Measurements from ENCODE around the gene AP2A2.

- TF ChIP-seq CTCF (IDR thresholded peaks at IDR 0.05) (no peak), REST (IDR thresholded peaks at IDR 0.05; ENCODE audit: insufficient read depth in 1 of 2, low read depth in 2 of 2, low read length in 1 of 2) (no peak), POLR2AphosphoS5 (IDR thresholded peaks at IDR 0.05; ENCODE audit: low read depth, low read length) (no peak), TCF7L2 (IDR thresholded peaks at IDR 0.05; ENCODE audit: low read depth, low read length) (no peak), SIN3A (IDR thresholded peaks at IDR 0.05; ENCODE audit: borderline replicate concordance, insufficient read depth, low read depth, low read length) (no peak)
Observed at GRCh38 chr11:886568-886967, 39.1 kb upstream of the AP2A2 start.
